Esophagus muscularis mucosa (tissue), 4 donors: ENCODE data around the gene PHF11. TPM values are rescaled to one million over a fixed set of nuclear protein-coding genes. Genes with fewer than 3 reads are reported as not detected.

ENCODE experiments used
- DNase-seq: peaks from one replicate; pipeline ENCODE4 v3.0.0-alpha.2; 2017; ENCODE audit errors: extremely low spot score
- H3K27ac ChIP-seq, 4 donors: fragments of 200-600 bp; sonication (generic); replicated peaks in 1 of 4; 1 replicate in 3 of 4; 2 replicates in 1 of 4; pipeline ENCODE4 v1.5.1; 2016 to 2019; ENCODE audit warnings: mild to moderate bottlenecking in 1 of 4
- H3K27me3 ChIP-seq, 4 donors: fragments of 200-600 bp; sonication (generic); one replicate each; pipeline versions ENCODE4 v1.5.1 to v1.6.0; 2016 to 2019
- H3K36me3 ChIP-seq, 4 donors: fragments of 200-600 bp; sonication (generic); one replicate each; pipeline ENCODE4 v1.5.1; 2016 to 2019
- H3K4me1 ChIP-seq, 4 donors: fragments of 200-600 bp; sonication (generic); one replicate each; pipeline ENCODE4 v1.5.1; 2016 to 2019
- H3K4me3 ChIP-seq, 4 donors: fragments of 200-600 bp; sonication (generic); 1 replicate in 2 of 4; 2 replicates in 2 of 4; pipeline ENCODE4 v1.5.1; 2016 to 2019; ENCODE audit warnings: mild to moderate bottlenecking in 4 of 4, moderate library complexity in 1 of 4
- H3K9me3 ChIP-seq, 4 donors: fragments of 200-600 bp; sonication (generic); 1 replicate in 3 of 4; 2 replicates in 1 of 4; pipeline ENCODE4 v1.5.1; 2016 to 2019
- EP300 ChIP-seq: sonication (generic); formaldehyde crosslinking; IDR thresholded peaks from one replicate; pipeline ENCODE4 v1.6.1; 2017; ENCODE audit warnings: antibody characterized with exemption
- POLR2A ChIP-seq: fragments of 450-650 bp; IDR thresholded peaks from one replicate; pipeline ENCODE4 v1.6.1; 2017; ENCODE audit warnings: antibody characterized with exemption, moderate library complexity, mild to moderate bottlenecking, low read depth
- POLR2AphosphoS5 ChIP-seq, 2 donors: sonication (generic); formaldehyde crosslinking; IDR thresholded peaks; one replicate each; pipeline ENCODE4 v1.6.1; 2017; ENCODE audit warnings: antibody characterized with exemption in 2 of 2
- WGBS: methylation state at CpG from one replicate; pipeline ENCODE4 v1.1.5; 2018; 5-methylcytosine and 5-hydroxymethylcytosine counted together
- intact Hi-C: fragments of 100-400 bp; cut with DNase I; formaldehyde crosslinking; loops from one replicate; pipeline ENCODE4 v1.15.1; 2023
- total RNA-seq, 4 donors: library from RNA; depleted of rRNA; stranded (reverse); fragments of >200 nt; gene quantifications; one replicate each; pipeline versions ENCODE4 v1.1.0 to v1.2.1, GENCODE V29; 2016
- TF ChIP-seq, protein P1 (sequence below), 3 experiments: fragments of 200-600 bp in 2 of 3; fragments of 450-650 bp in 1 of 3; sonication (generic) in 2 of 3; IDR thresholded peaks; one replicate each; pipeline ENCODE4 v1.5.1; 2017 to 2019; ENCODE audit warnings: antibody characterized with exemption in 3 of 3, mild to moderate bottlenecking in 2 of 3, moderate library complexity in 1 of 3

PHF11 gene
- total RNA-seq, 4 donors from 2014 or later, result 27.5 to 54.0 (median 31.2) TPM

DNA sequence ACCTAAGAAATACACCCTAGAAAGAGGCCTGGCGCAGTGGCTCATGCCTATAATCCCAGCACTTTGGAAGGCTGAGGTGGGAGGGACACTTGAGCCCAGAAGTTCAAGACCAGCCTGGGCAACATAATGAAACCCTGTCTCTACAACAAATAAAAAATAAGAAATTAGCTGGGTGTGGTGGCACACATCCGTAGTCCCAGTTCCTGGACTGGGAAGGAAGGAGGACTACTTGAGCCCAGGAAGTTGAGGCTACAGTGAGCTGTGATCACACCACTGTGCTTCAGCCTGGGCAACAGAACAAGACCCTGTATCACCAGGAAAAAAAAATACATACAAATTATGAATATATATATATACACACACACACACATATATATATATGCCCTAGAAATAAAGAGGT, 42.7 kb downstream of the PHF11 start:
- Histone ChIP-seq H3K4me1 (peaks cover 0 to 8% (median 5%) of the 10 kb centered on the region in 4 donors), H3K4me3 (no peak overlapping the region), H3K27ac (no peak overlapping the region), H3K27me3 (no peaks in the 10 kb centered on the region), H3K36me3 (peaks cover 17 to 46% (median 34%) of the 10 kb centered on the region in 4 donors), H3K9me3 (no peaks in the 10 kb centered on the region)
- 79% methylated on average over 2 of the region's 2 CpGs for WGBS
- intact Hi-C loops, result no loop called here
- TF ChIP-seq EP300 (no peak), POLR2AphosphoS5 (IDR thresholded peaks at IDR 0.05) (no peak), POLR2A (no peak)
- TF ChIP-seq, protein P1, sequence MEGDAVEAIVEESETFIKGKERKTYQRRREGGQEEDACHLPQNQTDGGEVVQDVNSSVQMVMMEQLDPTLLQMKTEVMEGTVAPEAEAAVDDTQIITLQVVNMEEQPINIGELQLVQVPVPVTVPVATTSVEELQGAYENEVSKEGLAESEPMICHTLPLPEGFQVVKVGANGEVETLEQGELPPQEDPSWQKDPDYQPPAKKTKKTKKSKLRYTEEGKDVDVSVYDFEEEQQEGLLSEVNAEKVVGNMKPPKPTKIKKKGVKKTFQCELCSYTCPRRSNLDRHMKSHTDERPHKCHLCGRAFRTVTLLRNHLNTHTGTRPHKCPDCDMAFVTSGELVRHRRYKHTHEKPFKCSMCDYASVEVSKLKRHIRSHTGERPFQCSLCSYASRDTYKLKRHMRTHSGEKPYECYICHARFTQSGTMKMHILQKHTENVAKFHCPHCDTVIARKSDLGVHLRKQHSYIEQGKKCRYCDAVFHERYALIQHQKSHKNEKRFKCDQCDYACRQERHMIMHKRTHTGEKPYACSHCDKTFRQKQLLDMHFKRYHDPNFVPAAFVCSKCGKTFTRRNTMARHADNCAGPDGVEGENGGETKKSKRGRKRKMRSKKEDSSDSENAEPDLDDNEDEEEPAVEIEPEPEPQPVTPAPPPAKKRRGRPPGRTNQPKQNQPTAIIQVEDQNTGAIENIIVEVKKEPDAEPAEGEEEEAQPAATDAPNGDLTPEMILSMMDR (IDR thresholded peaks at IDR 0.05), result no peak
- DNase-seq, result no peak

DNA sequence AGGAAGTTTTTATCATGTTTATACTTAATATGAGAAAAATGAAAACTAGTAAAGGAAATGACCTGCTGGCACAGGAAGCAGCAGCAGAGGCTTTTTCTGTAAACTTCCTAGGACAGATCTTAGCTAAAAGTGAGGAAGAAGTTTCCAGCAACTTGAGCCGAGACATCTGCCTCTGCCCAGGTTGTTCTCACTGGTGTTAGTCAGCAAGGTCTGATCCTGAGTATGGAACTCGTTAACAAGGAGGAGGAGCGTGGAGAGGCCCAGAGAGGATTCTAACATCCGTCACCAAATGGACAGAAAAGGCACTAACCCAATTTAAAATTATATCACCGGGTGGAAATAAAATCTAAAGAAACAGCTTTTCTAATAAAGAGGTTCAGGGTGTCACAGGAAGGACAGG, 43.6 kb downstream of the PHF11 start:
- 61% methylated on average over 5 of the region's 5 CpGs for WGBS
- H3K4me3 ChIP-seq, result no peak overlapping the region
- H3K9me3 ChIP-seq, result no peaks in the 10 kb centered on the region
- intact Hi-C loops, result no loop called here
- peaks cover 0 to 8% (median 5%) of the 10 kb centered on the region in 4 donors for H3K4me1 ChIP-seq
- H3K27ac ChIP-seq, result peak overlapping the region in 1 of 4 donors; percentile 35
- H3K27me3 ChIP-seq, result no peaks in the 10 kb centered on the region
- TF ChIP-seq POLR2AphosphoS5 (IDR thresholded peaks at IDR 0.05) (no peak), EP300 (no peak), POLR2A (no peak)
- TF ChIP-seq, protein P1 (IDR thresholded peaks at IDR 0.05), result no peak
- peaks cover 17 to 48% (median 39%) of the 10 kb centered on the region in 4 donors for H3K36me3 ChIP-seq
- no peak for DNase-seq

DNA sequence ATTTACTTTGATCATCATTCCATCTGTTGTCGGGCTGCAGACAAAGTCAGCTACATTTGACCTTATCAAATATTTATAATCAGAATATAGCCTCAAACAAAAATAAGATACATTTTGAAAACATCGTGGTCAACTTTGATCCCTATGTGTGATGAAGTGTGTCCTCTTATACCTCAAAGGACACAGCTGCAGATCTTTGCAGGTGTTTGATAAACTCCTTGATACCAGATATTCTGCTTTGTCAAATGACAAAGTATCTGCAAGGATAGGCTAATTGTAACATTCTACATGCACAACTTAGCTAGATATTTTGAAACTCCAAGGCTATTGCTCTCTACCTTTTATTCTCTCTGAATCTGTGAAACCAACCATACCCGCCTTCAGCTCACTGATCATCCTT, 44.0 kb downstream of the PHF11 start:
- Histone ChIP-seq H3K36me3 (peaks cover 17 to 53% (median 43%) of the 10 kb centered on the region in 4 donors), H3K9me3 (no peaks in the 10 kb centered on the region), H3K4me3 (no peak overlapping the region), H3K27me3 (no peaks in the 10 kb centered on the region), H3K4me1 (peaks cover 0 to 8% (median 5%) of the 10 kb centered on the region in 4 donors), H3K27ac (peak overlapping the region in 1 of 4 donors; percentile 35)
- 89% methylated on average over 3 of the region's 3 CpGs for WGBS
- intact Hi-C loops, result no loop called here
- DNase-seq, result no peak
- TF ChIP-seq POLR2AphosphoS5 (IDR thresholded peaks at IDR 0.05) (no peak), POLR2A (no peak), EP300 (no peak)
- TF ChIP-seq, protein P1 (IDR thresholded peaks at IDR 0.05), result no peak

DNA sequence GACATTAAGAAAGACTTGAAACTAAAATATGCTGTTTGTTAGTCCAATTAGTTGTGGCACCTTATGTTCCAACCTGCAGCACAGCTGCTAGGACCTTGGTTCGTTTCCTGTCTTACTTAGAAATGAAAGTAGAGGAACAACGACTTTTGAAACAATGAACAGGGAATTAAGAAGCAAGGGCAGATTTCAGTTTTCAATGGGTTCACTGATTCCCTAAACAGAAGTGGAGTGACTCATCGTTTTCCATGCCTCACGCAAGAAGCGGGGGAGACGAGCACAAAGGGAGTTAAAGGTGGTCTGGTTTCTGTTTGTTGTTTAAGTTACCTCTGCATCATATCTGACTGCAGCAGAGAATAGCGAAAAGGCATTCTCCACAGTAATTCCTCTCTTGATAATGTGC, 44.8 kb downstream of the PHF11 start:
- TF ChIP-seq EP300 (no peak), POLR2AphosphoS5 (IDR thresholded peaks at IDR 0.05) (no peak), POLR2A (no peak)
- TF ChIP-seq, protein P1 (IDR thresholded peaks at IDR 0.05), result no peak
- Histone ChIP-seq H3K27me3 (no peaks in the 10 kb centered on the region), H3K27ac (peak overlapping the region in 2 of 4 donors; percentile 35 to 36), H3K36me3 (peaks cover 18 to 61% (median 48%) of the 10 kb centered on the region in 4 donors), H3K4me3 (peak overlapping the region in 1 of 4 donors; percentile 33), H3K4me1 (peaks cover 0 to 8% (median 5%) of the 10 kb centered on the region in 4 donors), H3K9me3 (no peaks in the 10 kb centered on the region)
- WGBS, result 69% methylated on average over 7 of the region's 7 CpGs
- intact Hi-C loops, result no loop called here
- DNase-seq, result no peak

DNA sequence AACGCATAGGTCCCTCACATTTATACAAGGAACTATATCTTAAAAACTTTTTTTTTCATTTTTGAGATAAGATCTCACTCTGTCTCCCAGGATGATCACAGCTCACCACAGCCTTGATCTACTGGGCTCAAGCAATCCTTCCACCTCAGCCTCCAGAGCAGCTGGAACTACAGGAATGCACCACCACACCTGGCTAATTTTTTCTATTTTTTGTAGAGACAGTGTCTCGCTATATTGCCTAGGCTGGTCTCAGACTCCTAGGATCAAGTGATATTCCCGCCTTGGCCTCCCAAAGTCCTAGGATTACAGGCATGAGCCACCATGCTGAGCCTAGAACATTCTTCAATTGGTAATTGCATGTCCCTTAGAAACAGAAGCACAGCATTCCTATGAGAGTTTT, 47.9 kb downstream of the PHF11 start:
- intact Hi-C loops, result no loop called here
- 88% methylated on average over 3 of the region's 3 CpGs for WGBS
- Histone ChIP-seq H3K27ac (no peak overlapping the region), H3K9me3 (no peaks in the 10 kb centered on the region), H3K27me3 (no peaks in the 10 kb centered on the region), H3K36me3 (peaks cover 27 to 89% (median 70%) of the 10 kb centered on the region in 4 donors), H3K4me1 (peaks cover 0 to 8% (median 5%) of the 10 kb centered on the region in 4 donors), H3K4me3 (no peak overlapping the region)
- no peak for DNase-seq
- TF ChIP-seq, protein P1 (IDR thresholded peaks at IDR 0.05), result no peak
- TF ChIP-seq EP300, result no peak
- no peak for TF ChIP-seq POLR2A
